ENCODE results near the gene MARK4.

DNA sequence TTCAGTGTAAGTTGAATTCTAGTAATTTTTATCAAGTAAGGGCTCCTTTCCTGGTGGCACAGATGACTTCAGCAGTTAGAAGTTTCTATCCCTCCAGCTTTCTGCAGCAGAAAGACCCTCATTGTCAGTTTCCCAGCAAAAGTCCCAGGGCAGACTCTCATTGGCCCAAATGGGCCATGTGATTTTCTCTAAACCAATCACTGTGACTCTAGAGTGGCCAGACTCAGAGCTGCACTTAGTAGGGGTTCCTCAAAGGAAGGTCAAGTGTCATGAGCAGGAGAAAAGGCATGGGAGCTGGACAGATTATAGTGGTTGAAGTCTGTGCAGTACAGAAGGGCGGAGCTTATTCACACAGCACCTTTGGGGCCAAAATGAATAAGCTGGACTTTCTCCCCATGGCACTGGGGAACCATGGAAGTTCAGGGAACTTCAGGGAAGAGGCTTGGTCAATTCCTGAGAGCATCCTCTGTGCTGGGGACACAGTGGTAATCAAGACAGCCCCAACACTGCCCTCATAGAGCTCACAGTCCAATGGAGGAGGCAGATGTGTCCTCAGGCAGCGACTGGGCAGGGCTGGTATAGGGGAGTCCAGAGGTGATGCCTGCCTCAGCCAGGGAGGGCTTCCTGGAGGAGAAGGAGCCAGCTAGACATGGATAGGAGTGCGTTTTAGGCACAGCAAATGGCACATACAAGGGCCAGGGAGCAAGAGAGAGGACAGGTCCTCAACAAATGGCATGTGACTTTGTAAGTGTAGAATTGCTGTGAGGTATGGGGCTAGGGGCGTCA, 53.3 kb downstream of the MARK4 start:
- TF ChIP-seq, protein P1, sequence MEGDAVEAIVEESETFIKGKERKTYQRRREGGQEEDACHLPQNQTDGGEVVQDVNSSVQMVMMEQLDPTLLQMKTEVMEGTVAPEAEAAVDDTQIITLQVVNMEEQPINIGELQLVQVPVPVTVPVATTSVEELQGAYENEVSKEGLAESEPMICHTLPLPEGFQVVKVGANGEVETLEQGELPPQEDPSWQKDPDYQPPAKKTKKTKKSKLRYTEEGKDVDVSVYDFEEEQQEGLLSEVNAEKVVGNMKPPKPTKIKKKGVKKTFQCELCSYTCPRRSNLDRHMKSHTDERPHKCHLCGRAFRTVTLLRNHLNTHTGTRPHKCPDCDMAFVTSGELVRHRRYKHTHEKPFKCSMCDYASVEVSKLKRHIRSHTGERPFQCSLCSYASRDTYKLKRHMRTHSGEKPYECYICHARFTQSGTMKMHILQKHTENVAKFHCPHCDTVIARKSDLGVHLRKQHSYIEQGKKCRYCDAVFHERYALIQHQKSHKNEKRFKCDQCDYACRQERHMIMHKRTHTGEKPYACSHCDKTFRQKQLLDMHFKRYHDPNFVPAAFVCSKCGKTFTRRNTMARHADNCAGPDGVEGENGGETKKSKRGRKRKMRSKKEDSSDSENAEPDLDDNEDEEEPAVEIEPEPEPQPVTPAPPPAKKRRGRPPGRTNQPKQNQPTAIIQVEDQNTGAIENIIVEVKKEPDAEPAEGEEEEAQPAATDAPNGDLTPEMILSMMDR (conservative IDR thresholded peaks at IDR 0.05; ENCODE audit: low read depth, low read length) = no peak
- TF ChIP-seq EZH2 (IDR thresholded peaks at IDR 0.05; ENCODE audit: borderline replicate concordance, low read depth, low read length, poor library complexity, severe bottlenecking) = no peak
